ENCODE measurements around the gene PZP.
A peak's percentile ranks its signal among the peaks of the same experiment; 100 is the strongest.

PZP gene

DNA sequence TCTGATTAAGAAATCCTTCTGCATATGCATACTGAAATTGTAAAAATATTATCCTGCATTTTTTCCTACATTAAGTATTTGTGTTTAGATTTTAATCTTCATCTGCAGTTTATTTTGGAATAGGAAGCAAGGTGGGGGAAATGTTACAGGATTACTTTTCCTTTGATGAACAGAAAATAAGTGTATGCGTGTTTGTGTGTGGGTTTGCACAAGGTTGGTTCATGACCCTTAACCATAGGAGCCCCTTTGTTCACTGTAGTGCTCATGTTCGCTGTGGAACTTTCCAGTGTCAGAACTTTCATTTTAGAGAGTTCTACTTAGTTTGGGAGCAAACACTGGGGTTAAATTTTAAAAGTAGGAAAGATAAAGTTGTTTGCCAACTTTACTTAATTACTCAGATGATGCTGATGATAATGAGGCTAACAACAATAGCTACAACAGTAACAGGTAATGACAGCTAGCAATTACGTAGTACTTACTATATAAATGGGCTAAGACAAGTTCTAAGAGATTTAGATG lies 86.0 kb downstream of the PZP start:
- no peak for DNase-seq

DNA sequence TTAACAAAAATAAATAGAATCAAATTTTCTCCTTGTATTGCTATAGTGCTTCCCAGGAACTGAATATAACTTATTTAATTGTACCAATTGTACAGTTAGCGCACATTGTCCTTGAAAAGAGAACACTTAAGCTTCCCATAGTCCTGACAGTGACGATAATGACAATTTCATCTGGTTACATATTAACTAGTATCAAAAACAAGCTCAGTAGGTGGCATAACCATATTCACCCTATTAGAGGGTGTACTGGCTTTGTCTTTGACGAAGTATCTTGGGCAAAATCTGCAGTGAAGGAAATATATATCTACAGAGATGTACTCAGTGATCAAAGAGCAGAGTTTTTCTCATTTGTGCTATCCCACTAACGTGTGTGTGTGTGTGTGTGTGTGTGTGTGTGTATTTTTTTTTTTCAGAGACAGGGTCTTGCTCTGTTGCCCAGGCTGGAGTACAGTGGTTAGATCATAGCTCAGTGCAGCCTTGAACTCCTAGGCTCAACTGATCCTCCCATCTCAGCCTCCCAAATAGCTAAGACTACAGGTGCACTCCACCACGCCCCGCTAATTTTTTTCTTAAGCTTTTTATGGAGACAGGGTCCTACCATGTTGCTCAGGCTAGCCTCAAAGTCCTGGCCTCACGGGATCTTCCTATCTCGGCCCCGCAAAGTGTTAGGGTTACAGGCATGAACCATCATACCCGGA lies 87.6 kb downstream of the PZP start:
- DNase-seq, result no peak

DNA sequence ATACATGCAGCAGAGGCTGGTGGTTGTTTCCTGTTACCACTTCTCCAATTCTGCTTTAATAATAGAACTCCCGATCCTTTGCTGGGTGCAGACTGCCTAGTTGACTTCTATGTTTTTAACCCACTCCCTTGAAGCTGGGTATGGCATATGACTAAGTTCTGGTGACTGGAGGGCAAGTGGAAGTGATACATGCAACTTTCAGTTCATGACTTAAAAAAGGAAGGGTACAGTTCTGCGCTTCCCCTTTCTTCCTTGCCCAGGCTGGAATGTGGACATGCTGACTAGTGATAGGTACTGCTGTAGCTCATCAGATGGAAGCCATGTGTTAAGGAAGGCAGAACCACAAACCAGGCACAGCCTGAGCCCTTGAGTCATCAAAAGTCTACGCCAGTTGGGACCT lies 90.0 kb downstream of the PZP start:
- DNase-seq, result no peak

DNA sequence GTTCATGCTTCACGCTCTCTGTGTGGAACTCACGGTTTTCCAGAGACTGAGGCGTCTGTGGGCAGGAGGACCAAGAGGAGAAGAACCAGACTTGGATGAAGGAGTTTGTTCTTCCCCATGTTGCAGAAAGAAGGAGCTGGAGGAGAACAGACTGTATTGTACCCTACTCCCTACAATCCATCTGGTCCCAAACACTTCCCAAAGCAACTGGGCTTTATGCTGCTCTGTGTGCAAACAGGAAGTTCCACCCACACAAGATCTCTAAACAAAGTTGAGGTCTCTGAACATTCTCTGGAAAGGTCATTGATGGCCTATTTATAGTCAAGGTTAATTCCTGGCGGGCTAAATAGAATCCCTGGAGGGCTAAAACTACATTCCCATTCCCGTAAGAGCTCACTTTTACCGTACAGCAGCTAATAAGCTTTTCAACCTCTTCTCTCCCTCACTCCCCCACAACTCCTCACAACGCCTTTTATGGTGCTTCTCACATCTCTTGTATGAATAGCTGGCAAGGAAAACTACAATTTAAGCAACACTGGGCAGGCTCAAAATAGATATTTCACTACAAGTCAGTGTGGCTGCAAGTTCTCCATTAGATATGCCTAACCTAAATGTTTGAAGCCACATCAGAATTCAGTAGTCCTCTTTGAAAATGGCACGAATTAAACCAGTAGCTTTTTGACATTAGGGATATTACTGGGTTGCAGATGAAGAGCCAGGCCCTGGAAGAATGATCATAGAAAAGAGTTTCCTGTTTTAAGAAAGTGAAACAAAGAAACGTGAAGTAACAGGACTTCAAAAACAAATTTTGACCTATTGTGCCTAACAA lies 92.2 kb downstream of the PZP start, which contains the start of gene A2M:
TSS of gene A2M (minus strand) at position 189 of the 829 bp plus-strand sequence. CDS start at position 119, 70 bp downstream.
- peak; percentile 14 for DNase-seq

DNA sequence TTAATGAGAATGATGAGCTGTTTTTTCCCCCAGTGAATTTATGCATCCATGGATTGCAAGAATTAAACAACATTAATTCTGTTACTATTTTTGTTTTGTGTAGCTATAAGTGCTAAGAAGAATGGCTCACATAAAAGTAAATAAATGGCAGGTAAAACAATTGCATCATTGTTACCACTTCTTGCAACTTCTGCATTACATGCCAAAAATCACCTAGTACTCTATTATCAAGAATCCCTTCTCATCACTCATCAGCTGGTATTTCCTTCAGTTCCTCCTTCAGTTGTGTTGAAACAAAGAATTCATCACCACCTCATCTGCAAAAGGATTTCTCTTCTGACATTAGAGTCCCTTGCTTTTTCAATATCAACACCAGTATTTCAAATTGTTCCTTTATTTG lies 93.2 kb downstream of the PZP start:
- DNase-seq, result no peak

DNA sequence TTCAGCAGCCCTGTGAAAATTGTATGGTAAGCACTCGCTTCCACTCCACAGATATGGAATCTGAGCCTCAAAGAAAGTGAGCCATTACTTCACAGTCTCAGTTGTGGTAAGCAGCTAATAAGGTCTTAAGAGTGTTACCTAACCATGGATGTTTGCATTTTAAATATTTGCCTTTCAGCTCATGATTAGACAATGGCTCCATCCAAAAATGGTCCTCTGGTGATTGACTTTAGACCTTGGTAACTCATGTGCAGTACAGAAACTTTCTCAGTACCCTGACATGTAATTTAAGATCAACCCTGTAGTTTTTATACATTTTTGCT lies 94.2 kb downstream of the PZP start:
- no peak for DNase-seq

DNA sequence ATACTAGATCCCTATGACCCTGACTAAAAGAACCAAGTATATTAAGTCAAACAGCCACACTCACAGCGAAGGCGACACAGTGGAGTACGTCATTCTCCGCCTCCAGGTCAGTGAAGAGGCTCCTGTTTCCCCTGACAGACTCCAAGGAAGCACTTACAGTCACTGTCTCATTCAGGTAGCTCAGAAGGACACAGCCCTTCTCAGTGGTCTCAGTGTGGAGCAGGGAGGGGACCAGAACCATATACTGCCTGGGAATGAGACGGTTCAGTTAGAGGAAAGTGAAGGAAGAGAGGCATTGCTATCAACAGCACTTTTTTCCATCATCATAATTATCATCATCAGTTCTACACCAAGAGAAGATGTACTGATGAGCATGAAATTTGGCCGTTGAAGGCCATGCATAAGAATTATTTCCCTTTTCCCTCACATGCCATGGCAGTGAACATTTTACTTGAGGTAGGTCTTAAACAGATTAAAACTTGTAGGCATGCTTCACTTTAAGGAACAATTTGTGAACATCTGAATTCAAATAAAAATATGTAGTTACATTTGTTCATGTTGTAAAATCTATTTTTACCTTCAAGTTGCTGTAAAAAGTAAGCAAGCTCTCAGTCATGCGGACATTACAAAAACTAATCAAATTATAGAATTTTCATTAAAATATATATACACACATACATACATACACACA lies 94.8 kb downstream of the PZP start:
- DNase-seq, result no peak

DNA sequence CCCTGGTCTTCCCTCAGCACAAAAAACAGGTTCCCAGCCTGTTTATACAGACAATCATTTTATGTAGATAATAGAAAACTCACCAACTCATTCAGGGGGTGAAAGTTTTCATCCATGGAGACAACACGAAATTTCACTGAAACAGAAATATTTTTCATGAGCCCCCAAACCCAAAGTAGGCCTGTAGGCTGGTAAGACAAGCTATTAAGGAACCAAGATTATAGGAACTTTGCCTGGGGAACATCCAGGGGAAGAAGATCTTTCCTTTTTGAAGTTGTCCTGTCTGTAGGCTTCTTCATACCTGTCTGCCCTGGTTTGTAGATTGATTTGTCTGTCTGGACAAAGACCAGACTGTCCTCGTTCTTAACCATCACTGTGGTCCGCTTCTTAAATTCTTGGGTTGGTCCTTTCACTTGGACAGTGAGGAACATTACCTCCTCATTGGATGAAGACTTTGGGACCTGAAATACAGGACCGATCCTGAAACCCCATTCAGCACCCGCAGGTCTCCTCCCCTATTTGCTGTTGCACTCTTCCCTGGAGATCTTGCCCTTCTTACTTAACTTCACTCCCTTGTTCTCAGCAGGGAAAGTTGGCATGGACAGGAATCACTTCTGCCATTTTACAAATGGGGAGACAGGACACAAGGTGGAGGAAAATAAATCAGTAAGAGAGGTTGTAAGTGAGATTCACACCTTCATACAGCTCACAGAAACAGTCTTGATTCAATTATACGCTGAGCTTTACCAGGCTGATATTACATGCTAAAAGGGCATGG lies 95.9 kb downstream of the PZP start:
- DNase-seq, result no peak

DNA sequence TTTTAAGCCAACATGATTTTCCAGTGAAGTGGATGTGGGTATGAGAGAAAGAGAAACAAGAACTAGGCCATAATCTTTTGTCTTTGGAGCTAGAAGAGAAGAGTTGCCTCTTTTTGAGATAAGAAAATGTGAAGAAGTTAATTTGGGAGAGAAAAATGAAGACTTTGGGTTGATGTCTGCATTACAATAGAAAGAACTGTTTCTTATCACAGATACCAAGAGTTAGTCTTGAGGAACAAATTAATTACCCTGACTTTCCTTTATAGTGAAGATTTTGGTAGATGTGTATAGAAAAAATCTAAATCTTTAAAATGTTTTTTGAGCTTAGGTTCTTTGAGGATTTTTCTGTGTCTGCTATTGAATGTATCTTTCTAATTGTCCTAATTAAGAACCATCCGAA lies 96.7 kb downstream of the PZP start:
- DNase-seq, result no peak

DNA sequence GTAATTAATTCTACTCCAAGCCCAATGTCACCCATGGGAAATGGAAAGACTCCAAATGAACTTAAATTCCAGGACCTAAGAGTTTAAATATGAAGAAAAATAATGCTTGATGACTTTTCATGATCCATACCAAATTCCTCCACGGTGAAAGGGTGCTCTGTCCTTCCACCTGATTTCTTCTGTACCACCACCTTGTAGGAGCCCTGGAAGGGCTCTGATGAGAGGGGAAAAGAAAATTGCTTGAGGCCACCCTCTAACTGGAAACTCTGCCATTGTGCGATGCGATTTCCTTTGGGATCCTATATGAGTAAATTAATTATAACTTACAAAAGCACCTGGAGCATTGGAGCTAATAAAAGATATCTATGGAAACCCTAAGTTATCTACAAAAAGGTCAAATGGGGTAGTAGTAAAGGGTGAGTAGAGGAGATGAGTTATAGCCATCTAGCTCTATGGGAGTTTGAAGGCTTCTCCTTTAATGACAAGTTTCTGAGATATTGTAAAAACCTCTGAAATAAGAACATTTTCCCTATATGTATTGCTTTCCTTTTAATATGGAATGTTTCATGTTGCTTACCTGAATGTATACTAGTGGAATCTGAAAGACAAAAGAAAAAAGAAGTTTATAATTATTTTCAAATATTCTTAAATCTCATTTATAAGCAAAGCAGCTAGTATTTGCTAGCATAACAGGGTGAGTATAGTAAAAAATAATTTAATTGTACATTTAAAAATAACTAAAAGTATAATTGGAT lies 98.3 kb downstream of the PZP start:
- DNase-seq, result no peak

DNA sequence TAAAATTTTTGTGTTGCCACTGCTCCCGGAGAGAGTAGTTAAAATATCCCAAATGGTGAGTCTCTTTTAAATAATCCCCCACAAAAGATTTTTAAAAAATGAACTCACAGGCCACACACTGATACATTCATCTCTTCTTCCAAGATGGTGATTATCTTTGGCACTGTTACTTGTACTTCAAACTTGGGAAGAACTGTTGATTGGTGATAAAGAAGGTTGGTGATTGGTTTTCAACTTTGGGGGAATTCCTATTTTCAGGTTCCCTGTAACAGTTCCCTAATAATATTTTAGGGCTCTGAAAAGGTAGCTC lies 99.0 kb downstream of the PZP start:
- DNase-seq, result no peak

DNA sequence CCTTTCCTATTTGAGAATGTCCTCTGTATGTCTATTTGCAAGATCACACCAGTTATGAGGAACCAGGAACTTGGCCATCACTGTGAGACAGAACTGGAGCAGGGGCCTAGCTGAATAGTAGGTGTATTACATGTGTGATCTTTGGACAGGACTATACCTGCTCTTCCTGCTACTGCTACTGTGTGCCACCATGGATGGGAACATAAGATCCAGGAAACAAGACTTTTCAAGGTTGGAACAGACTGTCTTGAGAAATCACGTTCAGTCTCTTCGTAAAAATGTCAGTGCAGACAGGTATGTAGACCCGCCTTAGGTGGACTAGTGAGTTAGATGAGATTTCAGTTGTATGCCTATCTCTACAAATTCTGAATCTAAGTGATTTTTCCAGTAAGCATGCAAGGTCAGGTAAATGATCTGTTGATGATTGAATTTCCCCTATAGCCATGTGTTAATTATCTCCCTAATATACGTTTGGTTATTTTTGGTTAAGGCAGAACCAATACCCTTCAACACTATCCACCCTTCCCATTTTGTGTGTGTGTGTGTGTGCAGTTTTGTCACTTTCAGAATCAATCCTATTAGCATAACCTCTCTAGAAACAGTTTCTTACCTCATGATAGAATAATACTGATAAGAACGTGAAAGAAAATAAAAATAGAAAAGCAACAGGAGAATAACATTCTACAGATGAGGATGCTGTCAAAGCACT lies 99.5 kb downstream of the PZP start:
- DNase-seq, result no peak

DNA sequence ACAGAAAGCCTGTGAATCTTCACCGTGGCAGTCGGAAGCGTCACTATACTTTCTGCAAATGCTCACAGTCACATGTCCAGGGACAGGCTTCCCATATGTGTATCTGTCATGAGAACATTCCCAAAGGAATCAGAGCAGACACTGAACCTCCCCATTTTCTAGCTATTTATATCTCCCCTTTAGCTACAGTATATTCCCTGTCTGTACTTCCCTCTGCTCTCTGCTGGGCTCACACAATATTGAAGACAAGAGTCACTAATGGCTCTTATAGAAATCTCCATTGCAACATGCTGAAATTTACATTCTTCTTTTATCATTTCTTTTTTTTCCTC lies 100.7 kb downstream of the PZP start:
- DNase-seq, result no peak

DNA sequence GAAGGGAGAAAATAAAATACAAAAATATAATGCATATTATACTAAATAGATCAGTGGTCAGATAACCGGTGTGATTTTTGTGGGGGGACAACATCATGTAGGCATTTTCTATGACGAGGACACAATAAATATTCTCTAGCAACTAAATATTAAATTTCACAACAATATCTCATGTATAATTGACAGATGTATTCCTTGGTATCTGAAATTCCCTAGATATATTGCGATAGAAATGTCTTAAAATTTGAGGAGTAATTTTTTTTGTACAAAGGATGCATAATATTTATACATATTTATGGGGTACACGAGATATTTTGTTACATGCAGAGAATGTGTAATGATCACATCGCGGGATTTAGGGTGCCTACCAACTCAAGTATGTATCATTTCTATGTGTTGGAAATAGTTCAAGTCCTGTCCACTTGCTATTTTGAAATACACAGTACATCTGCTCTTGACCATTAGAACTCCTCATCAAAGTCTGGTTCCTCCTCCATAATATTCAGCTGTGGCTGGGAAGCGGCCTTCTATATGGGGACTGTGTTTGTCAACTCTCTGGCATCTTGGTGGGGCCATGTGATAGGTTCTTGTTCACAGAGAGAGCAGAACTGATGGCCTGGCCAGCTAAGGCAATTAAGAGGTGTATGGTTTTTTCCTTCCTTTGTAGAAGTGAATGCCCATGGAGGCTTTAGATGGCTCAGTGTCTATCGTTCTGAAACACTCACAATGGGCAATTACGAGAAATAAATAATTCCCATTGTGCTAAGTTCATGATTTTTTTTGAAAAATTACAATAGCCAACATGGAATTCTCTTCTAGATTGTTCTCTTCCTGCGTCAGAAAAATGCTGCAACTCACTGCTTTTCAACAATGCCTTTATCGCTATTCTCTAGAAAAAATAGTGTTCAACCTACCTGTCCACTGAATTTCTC lies 101.3 kb downstream of the PZP start:
- DNase-seq, result no peak

DNA sequence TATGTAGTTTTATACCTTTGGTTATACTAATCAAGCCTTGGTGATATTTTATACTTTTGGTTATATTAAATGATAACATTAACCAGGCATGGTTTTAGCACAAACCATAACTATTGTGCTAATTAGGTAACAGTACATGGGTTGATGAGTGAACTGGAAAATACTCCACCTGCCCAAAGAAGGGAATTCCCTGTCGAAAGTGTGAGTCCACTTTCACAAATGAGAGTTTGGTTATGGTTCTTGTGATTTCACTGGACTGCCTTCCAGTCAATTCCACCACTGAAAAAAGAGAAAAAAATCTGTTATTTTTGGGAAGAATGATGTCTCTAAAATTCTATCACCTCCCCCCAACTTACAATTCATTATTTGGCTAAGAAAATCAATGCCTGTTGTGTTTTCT lies 102.1 kb downstream of the PZP start:
- DNase-seq, result no peak

DNA sequence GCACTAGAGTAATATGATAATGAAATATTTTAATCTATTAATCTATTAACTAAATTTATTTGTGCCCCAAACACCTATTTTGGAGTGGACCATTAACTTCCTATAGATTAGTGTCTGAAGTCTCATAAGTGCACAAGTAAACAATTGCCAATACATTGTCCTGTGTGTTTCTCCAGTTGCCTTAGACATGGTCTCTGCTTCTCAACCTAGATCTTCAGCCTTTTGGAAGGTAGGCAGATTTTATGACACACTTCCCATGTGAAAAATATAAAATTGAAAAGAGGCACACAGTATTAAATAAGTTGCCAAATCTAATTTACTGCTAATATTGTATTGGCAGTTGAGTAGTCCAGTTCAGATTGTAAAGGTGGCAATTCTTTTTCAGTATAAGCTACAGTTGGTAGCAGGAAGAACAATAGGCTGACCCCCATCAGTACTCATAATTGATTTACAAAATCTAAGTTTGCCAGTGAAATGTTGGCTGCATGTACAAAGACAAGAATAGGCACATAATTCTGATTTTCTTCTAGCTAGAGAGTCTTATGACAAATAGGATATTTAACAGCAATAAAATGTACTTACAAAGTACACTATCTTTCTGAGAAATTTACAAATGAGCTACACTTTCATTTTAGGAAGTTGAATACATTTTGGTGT lies 103.3 kb downstream of the PZP start:
- no peak for DNase-seq

DNA sequence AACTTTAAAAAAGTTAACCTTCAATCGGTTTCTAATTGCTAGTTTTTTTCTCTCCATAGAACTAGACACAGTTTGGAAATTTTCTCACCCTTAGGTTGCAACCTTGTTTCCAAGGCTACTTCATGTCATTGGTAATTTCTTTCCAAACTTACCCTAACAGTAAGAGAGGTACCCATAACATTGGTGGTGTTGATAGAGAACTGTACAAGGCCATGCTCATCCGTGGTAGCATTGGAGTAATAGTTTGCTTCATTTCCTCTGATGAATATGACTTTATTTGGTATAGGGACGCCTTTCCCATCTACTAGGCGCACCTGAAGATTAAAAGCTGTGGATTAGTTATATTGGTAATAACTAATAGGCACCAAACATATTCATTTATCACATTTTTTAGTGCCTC lies 104.1 kb downstream of the PZP start:
- DNase-seq, result no peak

DNA sequence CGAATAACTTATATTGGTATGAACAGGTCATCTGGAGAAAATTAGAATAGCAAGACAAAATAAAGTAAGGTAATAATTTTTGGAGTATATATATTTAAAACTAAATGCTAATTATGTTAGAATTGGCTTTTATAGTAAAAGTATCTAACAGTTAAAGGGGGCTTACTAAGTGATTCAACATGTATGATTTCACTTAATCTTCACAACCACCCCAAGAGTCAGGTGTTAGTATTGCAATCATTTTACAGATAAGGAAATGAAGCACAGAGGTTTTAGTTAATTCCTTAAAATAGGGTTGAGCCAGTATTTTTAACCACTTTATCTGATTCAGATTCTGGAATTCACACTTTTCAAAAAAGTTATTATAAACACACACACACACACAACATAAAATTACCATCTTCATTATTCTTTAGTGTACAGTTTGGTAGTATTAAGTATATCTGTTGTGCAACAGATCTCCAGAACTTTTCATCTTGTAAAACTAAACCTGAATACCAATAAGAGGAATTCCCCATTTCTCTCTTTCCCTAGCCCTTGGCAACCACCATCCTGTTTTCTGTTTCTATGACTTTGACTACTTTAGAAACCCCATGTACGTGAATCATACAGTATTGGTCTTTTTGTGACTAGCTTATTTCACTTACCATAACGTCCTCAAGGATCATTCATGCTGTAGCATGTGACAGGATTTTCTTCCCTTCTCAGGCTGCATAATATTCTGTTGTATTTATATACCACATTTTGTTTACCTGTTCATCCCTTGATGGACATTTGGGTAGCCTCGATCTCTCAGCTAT lies 104.9 kb downstream of the PZP start:
- DNase-seq, result no peak

DNA sequence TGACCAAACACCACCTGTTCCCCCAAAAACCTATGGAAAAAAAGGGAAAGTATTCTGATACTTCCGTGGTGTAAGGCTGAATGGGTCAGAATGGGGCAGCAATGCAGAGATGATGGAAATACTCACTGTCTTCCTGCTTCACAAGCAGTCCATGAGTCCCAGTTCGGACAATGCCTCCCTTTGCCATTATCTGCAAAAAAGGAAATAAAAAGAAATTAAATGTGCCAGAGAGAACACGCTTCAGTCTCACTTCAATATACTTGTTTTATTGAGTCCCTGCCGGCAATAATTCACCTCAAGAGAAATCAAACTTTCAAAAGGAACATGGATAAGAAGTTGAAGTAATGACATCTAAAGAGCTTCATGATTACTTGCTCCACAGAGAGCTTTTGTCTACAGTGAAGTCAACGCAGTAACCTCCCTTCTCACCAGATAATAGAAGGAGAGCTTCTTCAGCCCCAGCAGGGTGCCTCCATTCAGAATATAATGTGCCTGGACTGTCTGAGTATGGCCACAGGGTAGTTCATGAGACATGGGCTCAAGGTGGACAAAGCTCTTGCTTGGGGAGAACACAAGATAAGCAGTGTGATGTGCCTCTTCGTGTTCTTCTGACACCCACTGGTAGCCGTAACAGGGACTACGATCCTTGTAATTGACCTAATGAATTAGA lies 107.0 kb downstream of the PZP start:
- no peak for DNase-seq

Data from NCI-H2227 treated with DMSO at 0.1 percent for 48 hours (cell line).